H7 (cell line): ENCODE data around the gene IGFBP1. TPM values are rescaled to one million over a fixed set of nuclear protein-coding genes. Genes with fewer than 3 reads are reported as not detected.

Experiments
- DNase-seq: peaks from one replicate; pipeline ENCODE4 v3.0.0; 2012
- H3K27me3 ChIP-seq: 2 replicates; pipeline ENCODE4 v1.6.0; 2011; ENCODE audit warnings: mild to moderate bottlenecking, low read length; ENCODE audit not compliant: control insufficient read depth, insufficient read depth
- H3K36me3 ChIP-seq: replicated peaks from 2 replicates; pipeline ENCODE4 v1.5.1; 2011; ENCODE audit warnings: low read length; ENCODE audit not compliant: control insufficient read depth, insufficient read depth
- H3K4me3 ChIP-seq: 2 replicates; pipeline ENCODE4 v1.5.1; 2011; ENCODE audit warnings: low read depth, mild to moderate bottlenecking, control low read depth, low read length, moderate library complexity; ENCODE audit not compliant: insufficient read depth
- total RNA-seq: library from RNA; depleted of rRNA; stranded (reverse); fragments of >200 nt; shearing (Covaris generic); gene quantifications from 2 replicates; pipeline ENCODE4 v1.2.3, GENCODE V29; 2014

The IGFBP1 gene
- total RNA-seq, 1 experiment from 2014 or later: not detected

DNA sequence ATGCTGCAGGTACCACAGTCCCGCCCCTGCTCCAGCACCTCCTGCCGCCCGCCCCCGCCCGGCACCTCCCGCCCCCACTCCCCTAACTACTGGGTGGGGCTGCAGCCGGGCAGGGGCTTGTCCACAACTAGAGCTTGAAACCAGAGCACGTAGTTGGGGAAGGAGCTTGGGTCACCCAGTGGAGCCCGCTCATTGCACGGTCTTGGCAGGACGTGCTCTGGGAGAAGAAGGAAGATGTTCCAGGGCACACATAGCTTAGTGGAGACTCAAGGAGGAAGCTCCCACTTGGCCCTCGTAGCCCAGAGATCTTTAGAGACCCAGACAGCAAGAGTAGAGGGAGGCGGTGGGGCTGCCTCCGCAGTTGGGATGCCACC is 692 bp downstream of the IGFBP1 start:
- peaks cover 40% of the 10 kb centered on the region for H3K27me3 ChIP-seq
- no peak for DNase-seq

DNA sequence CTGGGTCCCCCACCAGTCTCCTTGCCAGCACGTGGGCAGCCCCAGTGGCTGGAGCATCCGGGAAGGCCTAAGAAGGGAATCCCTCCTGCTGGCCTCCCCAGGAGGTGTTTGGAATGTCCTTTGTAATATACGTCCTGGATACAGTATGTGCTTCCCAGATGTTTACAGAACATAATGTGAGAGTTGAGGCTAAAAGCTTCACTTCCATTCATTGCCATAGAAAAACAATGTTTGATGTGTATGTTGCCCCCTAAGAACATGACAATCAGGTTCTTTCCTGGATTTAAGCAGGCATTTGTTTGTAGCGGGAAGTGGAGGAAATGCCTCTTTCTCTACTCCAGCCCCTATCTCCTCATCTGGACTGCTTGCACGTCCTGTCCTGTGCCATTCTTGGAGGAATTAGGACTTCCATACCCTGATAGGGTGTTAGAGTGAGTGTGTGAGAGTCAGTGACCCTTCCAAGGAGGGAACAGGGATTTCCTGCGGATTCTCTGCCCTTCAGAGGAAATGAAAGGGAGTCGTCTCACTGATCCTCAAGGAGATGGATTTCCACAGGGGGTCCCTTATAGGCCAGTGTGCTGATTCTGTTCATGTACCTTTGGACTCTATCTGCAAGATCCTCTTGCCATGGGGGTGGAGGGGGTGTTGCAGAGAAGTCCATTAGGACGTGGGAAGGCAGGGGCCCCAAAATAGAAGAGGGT is 1.2 kb downstream of the IGFBP1 start:
- H3K27me3 ChIP-seq: peaks cover 40% of the 10 kb centered on the region
- H3K36me3 ChIP-seq: no peaks in the 10 kb centered on the region
- no peak for DNase-seq
- H3K4me3 ChIP-seq: peak overlapping the region; percentile 24; the same call in 1 of the 2 replicates

More for the DNA sequence above, 692 bp downstream of the IGFBP1 start:
- peak overlapping the region; percentile 42 for H3K4me3 ChIP-seq
- no peaks in the 10 kb centered on the region for H3K36me3 ChIP-seq

DNA sequence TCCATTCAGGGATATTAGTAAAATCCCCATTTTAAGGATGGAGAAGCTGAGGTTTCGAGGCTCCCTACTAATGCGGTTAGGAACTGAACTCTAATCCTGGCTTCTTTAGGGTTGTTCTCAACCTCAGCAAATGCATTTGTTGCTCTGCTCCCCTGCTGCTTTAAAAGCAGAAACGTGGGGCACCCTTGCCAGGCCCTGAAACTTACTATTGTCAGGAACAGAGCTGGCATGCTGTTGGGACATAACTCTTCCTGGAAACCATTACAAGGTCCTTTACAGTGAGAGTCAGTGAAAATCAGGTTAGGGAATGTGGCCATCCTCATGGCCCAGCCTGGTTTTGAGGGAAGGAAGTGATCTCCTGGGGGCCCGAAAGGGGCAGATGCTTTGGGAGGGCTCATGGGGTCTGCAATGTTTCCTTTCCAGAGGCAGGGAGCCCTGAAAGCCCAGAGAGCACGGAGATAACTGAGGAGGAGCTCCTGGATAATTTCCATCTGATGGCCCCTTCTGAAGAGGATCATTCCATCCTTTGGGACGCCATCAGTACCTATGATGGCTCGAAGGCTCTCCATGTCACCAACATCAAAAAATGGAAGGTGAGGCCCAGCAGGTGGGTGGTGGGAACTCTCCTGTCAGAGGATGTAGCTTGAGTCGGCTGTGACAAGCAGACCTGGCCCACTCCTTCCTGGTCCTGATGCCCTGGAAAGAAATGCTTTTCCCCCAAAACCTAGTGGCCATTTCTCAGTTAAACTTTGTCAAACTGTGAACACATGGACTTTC is 2.0 kb downstream of the IGFBP1 start:
- DNase-seq: no peak
- Histone ChIP-seq H3K4me3 (no peak overlapping the region), H3K27me3 (peaks cover 40% of the 10 kb centered on the region), H3K36me3 (no peaks in the 10 kb centered on the region)

DNA sequence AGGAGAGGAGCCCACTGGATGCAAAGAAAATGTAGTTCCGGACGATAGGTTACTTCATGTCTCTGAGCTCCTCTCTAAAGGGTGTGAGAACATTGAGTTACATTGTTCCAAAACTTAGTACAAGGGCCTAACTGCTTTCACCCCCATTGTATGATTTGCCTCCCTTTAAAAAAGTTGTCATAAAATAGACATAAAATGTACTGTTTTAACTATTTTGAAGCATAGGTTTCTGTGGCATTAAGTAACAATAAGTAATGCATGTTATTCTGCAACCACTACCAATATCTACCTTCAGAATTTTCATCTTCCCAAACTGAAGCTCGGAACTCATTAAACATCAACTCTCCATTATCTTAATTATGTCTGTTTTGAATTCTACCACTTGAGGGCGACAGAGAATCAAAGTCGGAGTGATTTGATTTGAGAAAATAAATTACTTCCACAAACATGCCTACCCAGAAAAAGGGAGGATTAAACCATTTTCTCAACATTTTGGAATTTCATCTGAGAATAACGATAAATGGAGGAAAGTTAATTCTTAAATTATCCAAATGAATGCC is 2.7 kb downstream of the IGFBP1 start:
- peak; percentile 51 for DNase-seq
- H3K36me3 ChIP-seq: no peaks in the 10 kb centered on the region
- H3K4me3 ChIP-seq: no peak overlapping the region
- peaks cover 40% of the 10 kb centered on the region for H3K27me3 ChIP-seq

DNA sequence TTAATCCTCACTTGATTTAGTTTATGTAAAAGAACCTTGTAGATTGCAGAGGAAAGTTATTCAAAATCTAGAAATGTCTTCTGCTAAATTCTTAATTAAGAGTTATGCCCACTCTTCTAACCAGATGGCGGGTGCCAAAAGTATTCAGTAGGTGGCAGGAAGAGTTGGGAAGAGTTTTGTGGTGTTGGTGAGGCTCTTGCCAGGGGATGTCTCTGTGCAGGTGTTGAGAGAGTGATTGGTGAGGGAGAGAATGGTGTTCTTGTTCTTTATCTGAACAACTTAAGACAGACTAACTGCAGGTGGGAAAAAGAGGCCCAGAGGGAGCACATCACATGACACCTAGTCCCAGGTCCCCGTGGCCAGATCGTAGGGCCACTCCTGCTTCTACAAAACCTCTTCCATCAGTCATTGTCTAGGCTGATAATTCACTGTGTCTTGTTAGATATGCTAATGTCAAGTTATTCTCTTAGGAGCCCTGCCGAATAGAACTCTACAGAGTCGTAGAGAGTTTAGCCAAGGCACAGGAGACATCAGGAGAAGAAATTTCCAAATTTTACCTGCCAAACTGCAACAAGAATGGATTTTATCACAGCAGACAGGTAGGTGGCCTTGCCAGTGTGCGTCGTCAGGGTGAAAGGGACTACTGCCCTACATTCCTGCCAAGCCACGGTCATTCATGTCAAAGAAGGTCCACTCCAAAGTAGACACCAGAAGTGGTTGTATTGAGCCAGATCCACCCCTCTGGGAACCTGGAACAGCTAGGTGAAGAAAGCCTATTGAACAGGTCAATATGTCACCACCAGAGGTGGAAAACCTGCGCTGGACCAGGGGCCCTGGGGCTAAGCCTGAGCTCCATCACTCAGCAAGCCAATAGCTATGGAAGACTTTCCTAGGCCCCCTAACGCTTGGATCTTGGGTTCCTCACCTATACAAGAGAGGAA is 3.4 kb downstream of the IGFBP1 start:
- Histone ChIP-seq H3K36me3 (no peaks in the 10 kb centered on the region), H3K27me3 (peaks cover 40% of the 10 kb centered on the region), H3K4me3 (no peak overlapping the region)
- no peak for DNase-seq

DNA sequence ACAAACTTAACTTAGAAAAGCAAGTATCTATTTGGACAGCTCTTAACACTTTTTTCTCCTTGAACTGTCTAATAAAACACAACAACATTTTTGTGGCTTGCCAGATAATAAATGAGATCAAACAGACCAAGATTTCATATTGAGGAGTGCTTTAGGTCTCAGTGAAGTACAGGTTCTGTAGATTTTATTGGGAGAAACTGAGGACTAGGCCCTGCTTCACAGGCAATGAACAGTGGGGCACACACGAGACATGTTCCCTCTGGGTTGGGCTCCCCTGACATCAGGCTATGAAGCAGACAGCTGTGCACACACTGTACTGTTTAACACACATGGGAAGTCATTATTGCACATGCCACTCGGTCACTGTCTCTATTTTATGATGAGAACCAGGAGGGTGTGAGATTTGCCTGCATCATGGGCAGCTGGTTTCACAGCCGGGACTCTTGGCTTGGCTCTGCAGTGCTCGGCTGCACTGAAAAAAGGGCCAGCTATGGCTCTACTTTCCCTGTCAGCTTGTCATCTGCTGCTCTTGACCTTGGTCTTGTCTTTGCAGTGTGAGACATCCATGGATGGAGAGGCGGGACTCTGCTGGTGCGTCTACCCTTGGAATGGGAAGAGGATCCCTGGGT is 4.2 kb downstream of the IGFBP1 start:
- H3K36me3 ChIP-seq: no peaks in the 10 kb centered on the region
- H3K27me3 ChIP-seq: peaks cover 33% of the 10 kb centered on the region
- H3K4me3 ChIP-seq: no peak overlapping the region
- no peak for DNase-seq

DNA sequence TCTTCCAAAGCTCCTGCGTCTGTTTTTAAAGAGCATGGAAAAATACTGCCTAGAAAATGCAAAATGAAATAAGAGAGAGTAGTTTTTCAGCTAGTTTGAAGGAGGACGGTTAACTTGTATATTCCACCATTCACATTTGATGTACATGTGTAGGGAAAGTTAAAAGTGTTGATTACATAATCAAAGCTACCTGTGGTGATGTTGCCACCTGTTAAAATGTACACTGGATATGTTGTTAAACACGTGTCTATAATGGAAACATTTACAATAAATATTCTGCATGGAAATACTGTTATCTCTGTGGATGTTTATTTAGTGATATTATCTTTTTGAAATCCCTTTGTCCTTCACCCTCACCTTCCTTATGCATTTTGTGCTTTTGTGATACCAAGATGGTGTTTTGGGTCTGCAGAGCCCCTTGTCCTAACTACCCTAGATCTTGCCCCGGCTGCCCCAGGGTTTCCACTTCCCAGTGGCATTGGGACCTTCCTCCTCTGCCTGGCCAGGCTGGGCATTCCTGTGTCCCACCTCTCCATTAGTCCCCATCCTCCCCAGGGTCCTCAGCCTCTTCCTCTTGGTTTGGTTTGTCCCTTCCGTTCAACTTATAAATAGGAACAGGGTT is 5.2 kb downstream of the IGFBP1 start:
- H3K27me3 ChIP-seq: peaks cover 23% of the 10 kb centered on the region
- H3K36me3 ChIP-seq: no peaks in the 10 kb centered on the region
- H3K4me3 ChIP-seq: no peak overlapping the region
- DNase-seq: no peak

DNA sequence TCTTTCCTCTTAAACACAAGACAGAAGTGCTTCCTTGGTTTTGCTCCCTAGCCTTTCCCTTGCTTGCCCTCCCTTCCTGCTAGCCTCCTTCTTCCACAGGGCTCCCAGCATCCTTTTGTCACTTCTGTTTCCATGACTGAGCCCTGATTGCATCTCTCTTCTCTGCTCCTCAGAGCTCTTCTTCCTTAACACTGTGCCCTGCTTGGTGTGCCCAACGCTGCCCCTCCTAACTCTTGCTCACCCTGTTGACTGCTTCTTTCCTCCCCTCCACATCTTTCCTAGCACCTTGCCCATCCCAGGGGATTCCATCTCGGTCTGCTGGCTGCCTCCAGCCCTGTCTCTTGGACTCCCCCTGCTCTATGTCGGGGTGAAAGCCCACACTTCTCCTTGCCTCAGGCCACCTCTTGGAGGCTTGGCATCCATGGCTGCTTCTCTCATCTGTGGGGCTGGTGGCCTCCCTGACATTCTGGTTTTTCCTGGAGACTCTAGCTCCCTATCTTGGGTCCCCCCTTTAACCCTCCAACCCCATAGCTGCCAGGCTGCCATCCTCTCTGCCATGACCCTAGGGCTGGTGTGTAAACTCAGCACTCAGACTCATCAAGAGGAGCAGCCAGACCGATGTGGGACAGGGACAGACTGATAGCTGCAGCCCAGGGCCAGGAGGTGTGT is 5.8 kb downstream of the IGFBP1 start:
- H3K36me3 ChIP-seq: no peaks in the 10 kb centered on the region
- H3K27me3 ChIP-seq: peaks cover 17% of the 10 kb centered on the region
- no peak for DNase-seq
- H3K4me3 ChIP-seq: no peak overlapping the region

DNA sequence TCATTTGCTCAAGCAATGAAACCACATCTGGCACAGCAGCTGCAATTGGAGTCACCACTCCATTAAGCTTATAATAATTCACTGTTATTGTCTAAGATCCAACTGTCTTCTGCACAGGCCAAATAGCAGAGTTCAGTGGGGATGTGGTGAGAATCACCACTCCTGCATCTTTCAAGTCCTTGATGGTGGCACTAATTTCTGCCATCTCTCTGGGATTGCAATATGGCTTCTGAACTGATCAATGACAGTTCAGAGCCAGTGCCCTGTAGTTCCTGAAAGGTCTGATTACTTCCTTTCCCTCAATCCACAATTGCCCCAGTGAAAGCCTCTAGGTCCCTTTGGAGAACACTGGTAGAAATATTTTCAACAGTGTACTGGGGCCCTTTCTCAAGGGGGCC is 6.4 kb downstream of the IGFBP1 start:
- no peak for DNase-seq
- Histone ChIP-seq H3K27me3 (peaks cover 12% of the 10 kb centered on the region), H3K36me3 (no peaks in the 10 kb centered on the region), H3K4me3 (no peak overlapping the region)

DNA sequence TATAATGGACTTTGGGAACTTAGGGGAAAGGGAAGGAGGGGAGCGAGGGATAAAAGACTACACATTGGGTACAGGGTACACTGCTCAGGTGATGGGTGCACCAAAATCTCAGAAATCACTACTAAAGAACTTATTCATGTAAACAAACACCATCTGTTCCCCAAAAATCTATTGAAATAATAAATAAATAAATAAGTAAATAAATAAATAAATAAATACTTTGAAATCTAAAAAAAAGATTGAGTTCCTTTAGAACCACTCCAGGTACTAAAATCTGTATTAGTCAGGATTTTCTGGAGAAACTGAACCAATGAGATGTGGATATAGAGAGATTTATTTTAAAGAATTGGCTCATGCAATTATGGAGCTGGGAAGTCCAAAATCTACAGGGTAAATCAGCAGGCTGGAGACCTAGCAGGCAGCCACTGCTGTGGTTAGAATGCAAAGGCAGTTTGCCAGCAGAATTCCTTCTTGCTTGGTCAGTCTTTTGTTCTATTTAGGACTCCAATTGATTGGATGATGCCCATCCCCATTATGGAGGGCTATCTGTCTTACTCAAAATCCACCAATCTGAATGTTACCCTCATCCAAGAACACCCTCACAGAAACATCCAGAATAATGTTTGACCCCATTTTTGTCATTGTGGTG is 8.9 kb downstream of the IGFBP1 start:
- no peak for DNase-seq
- no peaks in the 10 kb centered on the region for H3K36me3 ChIP-seq
- no peaks in the 10 kb centered on the region; the same call in 1 of the 2 replicates for H3K27me3 ChIP-seq
- no peak overlapping the region for H3K4me3 ChIP-seq

DNA sequence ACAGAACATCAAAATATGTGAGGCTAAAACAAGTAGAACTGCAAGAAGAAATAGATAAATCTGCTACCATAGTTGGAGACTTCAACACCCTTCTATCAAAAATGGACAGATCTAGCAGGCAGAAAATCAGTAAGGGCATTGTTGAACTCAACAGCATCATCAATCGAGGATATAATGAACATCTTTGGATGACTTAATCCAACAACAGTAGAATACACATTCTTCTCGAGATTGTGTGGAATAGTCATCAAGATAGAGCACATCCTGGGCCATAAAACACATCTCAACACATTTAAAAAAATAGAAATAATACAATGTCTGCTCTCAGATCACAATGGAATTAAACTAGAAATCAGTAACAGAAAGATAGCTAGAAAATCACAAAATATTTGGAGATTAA is 9.9 kb downstream of the IGFBP1 start:
- no peak for DNase-seq
- H3K36me3 ChIP-seq: no peaks in the 10 kb centered on the region
- H3K4me3 ChIP-seq: no peak overlapping the region
- no peaks in the 10 kb centered on the region; the same call in 1 of the 2 replicates for H3K27me3 ChIP-seq

DNA sequence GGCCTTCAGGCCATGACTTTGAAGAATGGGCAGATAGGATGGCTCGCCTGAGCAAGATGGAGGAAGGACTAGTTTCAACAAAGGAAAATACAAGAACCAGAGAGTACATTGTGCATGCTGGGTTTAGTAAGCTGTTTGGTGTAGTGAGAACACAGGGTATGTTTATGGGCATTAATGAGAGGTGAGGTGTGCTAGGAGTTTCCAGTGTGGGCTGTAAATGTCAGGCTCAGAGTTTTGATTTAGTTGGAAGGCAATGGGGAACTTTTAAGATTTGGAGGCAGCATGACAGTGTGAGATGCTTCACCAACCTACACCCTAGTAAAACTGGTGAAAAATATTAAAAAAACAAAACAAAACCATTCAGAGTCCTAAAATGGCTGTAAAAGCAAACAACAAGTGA is 13.3 kb downstream of the IGFBP1 start:
- Histone ChIP-seq H3K36me3 (no peaks in the 10 kb centered on the region), H3K4me3 (no peak overlapping the region), H3K27me3 (no peaks in the 10 kb centered on the region)
- no peak for DNase-seq

DNA sequence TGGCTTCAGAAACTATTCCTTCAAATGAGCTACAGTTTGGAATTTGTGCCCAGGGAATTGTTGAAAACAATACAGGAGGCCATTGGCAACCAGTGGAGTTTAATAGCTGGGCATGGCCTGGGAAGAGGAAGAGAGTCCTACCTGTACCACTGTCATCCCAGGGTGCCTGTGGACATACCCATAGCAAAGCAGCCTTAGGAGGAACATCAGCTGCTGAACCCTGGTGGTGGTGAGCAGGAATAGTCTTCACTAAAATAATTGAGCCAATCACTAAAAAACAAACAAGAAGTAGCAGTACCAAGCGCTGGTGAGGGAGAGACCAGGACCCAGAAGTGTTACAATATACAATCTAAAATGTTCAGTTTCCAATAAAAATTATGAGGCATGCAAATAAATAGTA is 14.5 kb downstream of the IGFBP1 start:
- Histone ChIP-seq H3K27me3 (no peaks in the 10 kb centered on the region), H3K36me3 (no peaks in the 10 kb centered on the region), H3K4me3 (no peak overlapping the region)
- DNase-seq: no peak
